Stimulated activated CD8-positive, alpha-beta memory T cell treated with anti-CD3 and anti-CD28 coated beads, Interleukin-12 subunit alpha, Interleukin-12 subunit beta, amount 100 ng/mL, for 24 hours (primary cell): ENCODE results near the gene DDX49.

Experiments
- DNase-seq: peaks from one replicate; pipeline ENCODE4 v3.0.0-alpha.2; 2020; ENCODE audit errors: extremely low read depth

DDX49 gene

GRCh38 chr19:18975011-18975410, 55.5 kb downstream of the DDX49 start:
- DNase-seq = no peak

GRCh38 chr19:18975869-18976268, 56.4 kb downstream of the DDX49 start:
- no peak for DNase-seq
